Lung (tissue), 12 donors: ENCODE measurements around the gene ASCC1. TPM values are rescaled to one million over a fixed set of nuclear protein-coding genes. Genes with fewer than 3 reads are reported as not detected.

Experiments
- ATAC-seq: fragments of 200-7000 bp; cut with Tn5 transposase; one replicate; pipeline ENCODE4 v1.9.1; 2020; ENCODE audit warnings: moderate number of reproducible peaks; ENCODE audit not compliant: insufficient read depth, low FRiP score
- DNase-seq, 3 donors: peaks; one replicate each; pipeline ENCODE4 v3.0.0-alpha.2; 2013 to 2017
- H3K27ac ChIP-seq, 2 donors: one replicate each; pipeline ENCODE4 v1.5.1; 2013; ENCODE audit warnings: mild to moderate bottlenecking in 2 of 2, moderate library complexity in 2 of 2, control low read depth in 1 of 2, inconsistent platforms in 1 of 2, low read depth in 1 of 2, low read length in 1 of 2
- H3K27me3 ChIP-seq, 3 donors: one replicate each; pipeline ENCODE4 v1.5.1; 2013; ENCODE audit warnings: low read length in 2 of 3; ENCODE audit not compliant: control insufficient read depth in 3 of 3, insufficient read depth in 3 of 3
- H3K36me3 ChIP-seq, 4 donors: one replicate each; pipeline ENCODE4 v1.5.1; 2013; ENCODE audit warnings: low read length in 4 of 4, mild to moderate bottlenecking in 1 of 4, moderate library complexity in 1 of 4; ENCODE audit not compliant: control insufficient read depth in 4 of 4, insufficient read depth in 4 of 4
- H3K4me1 ChIP-seq, 5 donors: one replicate each; pipeline ENCODE4 v1.5.1; 2013; ENCODE audit warnings: low read length in 5 of 5, mild to moderate bottlenecking in 2 of 5, moderate library complexity in 1 of 5; ENCODE audit not compliant: control insufficient read depth in 5 of 5, insufficient read depth in 5 of 5
- H3K4me3 ChIP-seq: one replicate; pipeline ENCODE4 v1.5.1; 2013; ENCODE audit warnings: mild to moderate bottlenecking, control low read depth, moderate library complexity
- H3K9ac ChIP-seq, 2 donors: one replicate each; pipeline ENCODE4 v1.5.1; 2013; ENCODE audit warnings: low read length in 2 of 2, control low read depth in 1 of 2; ENCODE audit not compliant: insufficient read depth in 1 of 2
- H3K9me3 ChIP-seq, 4 donors: one replicate each; pipeline ENCODE4 v1.5.1; 2013; ENCODE audit warnings: low read length in 3 of 4, mild to moderate bottlenecking in 1 of 4, moderate library complexity in 1 of 4; ENCODE audit not compliant: control insufficient read depth in 4 of 4, insufficient read depth in 3 of 4
- CTCF ChIP-seq: IDR thresholded peaks from 2 replicates; pipeline ENCODE4 v1.5.1; 2012; ENCODE audit warnings: mild to moderate bottlenecking; ENCODE audit errors: control extremely low read depth, extremely low read depth
- WGBS, 2 donors: extraction: QIAGEN DNeasy Blood & Tissue Kit; methylation state at CpG; one replicate each; pipeline ENCODE4 v1.1.7; 2013; 5-methylcytosine and 5-hydroxymethylcytosine counted together
- polyA plus RNA-seq, 2 donors: library from polyadenylated mRNA; stranded (reverse); fragments of 200-250 nt; gene quantifications; one replicate each; pipeline ENCODE4 v1.2.1, GENCODE V29; 2013
- total RNA-seq, 2 donors: library from RNA; depleted of rRNA in 1 of 2; stranded (reverse); fragments of >200 nt in 1 of 2; gene quantifications; one replicate each; pipeline ENCODE4 v1.2.1, GENCODE V29; 2014 to 2021
- donor health status: control.
- donor health status: control.
- donor health status: Bipolar disorder and iron deficiency.
- donor health status: healthy.
- donor health status: DM: yes; HTN: yes; CAD: no.

ASCC1 gene
- total and polyA plus RNA-seq, 4 donors: 9.0 to 29.9 (median 24.2) TPM

DNA sequence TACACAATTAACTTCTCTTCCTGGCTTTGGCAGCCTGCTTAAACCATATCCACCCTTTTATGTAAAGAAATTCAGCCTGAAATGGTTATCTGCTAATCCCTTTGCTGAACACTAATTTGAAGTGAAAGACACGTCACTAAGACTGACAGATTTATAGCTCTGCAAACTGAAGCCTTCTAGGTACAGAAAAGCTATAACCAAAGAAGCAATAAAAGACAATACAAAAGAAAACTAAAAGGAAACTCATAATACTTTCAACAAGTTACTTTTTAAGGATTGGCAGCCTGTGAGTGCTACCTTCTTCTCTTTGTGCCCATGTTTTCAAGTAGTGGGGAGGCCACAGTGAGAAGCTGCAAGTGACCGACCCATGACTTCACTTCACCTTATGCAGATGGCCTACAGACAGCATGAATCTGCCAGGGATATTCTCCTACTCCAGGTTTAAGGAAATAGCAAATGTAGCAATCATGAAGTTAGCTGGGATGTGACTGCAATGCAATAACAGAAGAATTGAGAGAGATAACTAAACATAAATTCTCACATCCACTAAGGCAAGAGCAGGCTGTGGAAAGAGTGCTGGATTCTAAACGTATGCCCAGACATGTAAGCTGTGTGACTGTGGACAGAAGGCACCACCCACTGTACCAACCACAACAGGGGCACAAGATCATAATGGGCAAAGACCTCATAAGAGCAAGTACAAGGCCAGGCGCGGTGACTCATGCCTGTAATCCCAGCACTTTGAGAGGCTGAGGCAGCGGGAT lies 117.1 kb downstream of the ASCC1 start:
- Histone ChIP-seq H3K27ac (no peak overlapping the region), H3K9ac (no peak overlapping the region), H3K9me3 (no peaks in the 10 kb centered on the region), H3K36me3 (peaks cover 0 to 19% (median 6%) of the 10 kb centered on the region in 4 donors), H3K4me1 (peaks cover 0 to 14% (median 4%) of the 10 kb centered on the region in 5 donors), H3K27me3 (no peaks in the 10 kb centered on the region), H3K4me3 (no peak overlapping the region)
- 95 to 98% methylated on average over 6 of the region's 6 CpGs for WGBS, 2 donors
- TF ChIP-seq CTCF: no peak
- ATAC-seq: no peak
- DNase-seq: no peak

GRCh38 chr10:72098301-72098835 lies 117.7 kb downstream of the ASCC1 start:
- DNase-seq (no peak), ATAC-seq (no peak)
- 84 to 90% methylated on average over 3 of the region's 3 CpGs for WGBS, 2 donors
- Histone ChIP-seq H3K27ac (peak overlapping the region in 1 of 2 donors; percentile 54), H3K4me1 (peaks cover 0 to 14% (median 4%) of the 10 kb centered on the region in 5 donors), H3K36me3 (peaks cover 0 to 19% (median 6%) of the 10 kb centered on the region in 4 donors), H3K27me3 (no peaks in the 10 kb centered on the region), H3K9ac (no peak overlapping the region), H3K9me3 (no peaks in the 10 kb centered on the region), H3K4me3 (no peak overlapping the region)
- TF ChIP-seq CTCF: no peak

- WGBS, 2 donors: 65 to 82% methylated on average over 9 of the region's 9 CpGs
- DNase-seq: peak in 1 of 3 donors; percentile 18
- Histone ChIP-seq H3K27me3 (no peaks in the 10 kb centered on the region), H3K9me3 (no peaks in the 10 kb centered on the region), H3K27ac (peak overlapping the region in 1 of 2 donors; percentile 68), H3K9ac (no peak overlapping the region), H3K4me3 (no peak overlapping the region), H3K36me3 (peaks cover 0 to 19% (median 6%) of the 10 kb centered on the region in 4 donors), H3K4me1 (peaks cover 0 to 14% (median 4%) of the 10 kb centered on the region in 5 donors)
- no peak for TF ChIP-seq CTCF
- ATAC-seq: peak; percentile 49
These were observed 118.4 kb downstream of the ASCC1 start for GRCh38 chr10:72097448-72098300.
